SK-N-SH (cell line): Measurements from ENCODE around the gene SAMD8. TPM values are rescaled to one million over a fixed set of nuclear protein-coding genes. Genes with fewer than 3 reads are reported as not detected.

Source experiments
- CTCF ChIA-PET: fragments of 300-600, 350-600 bp; formaldehyde crosslinking; extraction: SDS; loops from one replicate; lab custom pipeline; 2021; lab: Yijun Ruan, JAX
- POLR2A ChIA-PET: fragments of 350-600 bp; sonication (Branson Sonifier 250); formaldehyde crosslinking; extraction: SDS; loops from one replicate; lab custom pipeline; 2020; ENCODE audit warnings: antibody characterized with exemption, inconsistent platforms; lab: Yijun Ruan, JAX
- DNase-seq: peaks from one replicate; pipeline ENCODE4 v3.0.0; 2012
- H2AFZ ChIP-seq: fragments of 200-600 bp; sonication (generic); 2 replicates; pipeline ENCODE4 v1.8.1; 2016; ENCODE audit warnings: antibody characterized with exemption, mild to moderate bottlenecking, low read depth
- H3F3A ChIP-seq: fragments of 200-600 bp; sonication (generic); replicated peaks from 2 replicates; pipeline ENCODE3; 2016; ENCODE audit warnings: antibody characterized with exemption, mild to moderate bottlenecking; ENCODE audit not compliant: insufficient read depth
- H3K27ac ChIP-seq, 2 experiments: fragments of 200-500 bp in 1 of 2; fragments of 200-600 bp in 1 of 2; sonication (Bioruptor generic) in 1 of 2; sonication (generic), shearing (Covaris generic) in 1 of 2; 2 replicates each; pipeline versions ENCODE4 v1.5.1 to v1.6.1; 2014 to 2016; ENCODE audit warnings: low read depth in 2 of 2, inconsistent platforms in 1 of 2, low read length in 1 of 2, mild to moderate bottlenecking in 1 of 2, mixed read lengths in 1 of 2
- H3K27me3 ChIP-seq: fragments of 200-600 bp; sonication (generic), shearing (Covaris generic); 2 replicates; pipeline ENCODE4 v1.6.1; 2016; ENCODE audit warnings: mixed run types; ENCODE audit not compliant: insufficient read depth
- H3K36me3 ChIP-seq, 2 experiments: fragments of 200-500 bp in 1 of 2; fragments of 200-600 bp in 1 of 2; sonication (Bioruptor generic) in 1 of 2; sonication (generic) in 1 of 2; replicated peaks in 1 of 2; 2 replicates each; pipeline versions ENCODE3 to v1.5.1; 2014 to 2016; ENCODE audit warnings: low read length in 1 of 2, mild to moderate bottlenecking in 1 of 2; ENCODE audit not compliant: insufficient read depth in 2 of 2, control insufficient read depth in 1 of 2
- H3K4me1 ChIP-seq, 2 experiments: fragments of 200-500 bp in 1 of 2; fragments of 200-600 bp in 1 of 2; sonication (Bioruptor generic) in 1 of 2; sonication (generic), shearing (Covaris generic) in 1 of 2; 2 replicates each; pipeline versions ENCODE4 v1.5.1 to v1.6.1; 2014 to 2016; ENCODE audit warnings: low read depth in 1 of 2, low read length in 1 of 2, mixed run types in 1 of 2; ENCODE audit not compliant: insufficient read depth in 2 of 2, control insufficient read depth in 1 of 2
- H3K4me2 ChIP-seq: fragments of 200-600 bp; sonication (generic), shearing (Covaris generic); 2 replicates; pipeline ENCODE4 v1.6.1; 2017; ENCODE audit warnings: mixed run types
- H3K4me3 ChIP-seq, 2 experiments: fragments of 200-500 bp in 1 of 2; fragments of 200-600 bp in 1 of 2; sonication (Bioruptor generic) in 1 of 2; sonication (generic), shearing (Covaris generic) in 1 of 2; 2 replicates each; pipeline versions ENCODE4 v1.5.1 to v1.8.1; 2014 to 2016; ENCODE audit warnings: low read depth in 2 of 2, inconsistent platforms in 1 of 2, low read length in 1 of 2, mild to moderate bottlenecking in 1 of 2, mixed read lengths in 1 of 2, moderate library complexity in 1 of 2
- H3K79me2 ChIP-seq: fragments of 200-600 bp; sonication (generic); 2 replicates; pipeline ENCODE4 v1.8.1; 2017; ENCODE audit warnings: mild to moderate bottlenecking; ENCODE audit not compliant: insufficient read depth
- H3K9ac ChIP-seq: fragments of 200-600 bp; sonication (generic); 2 replicates; pipeline ENCODE4 v1.6.1; 2017; ENCODE audit warnings: mixed run types
- H3K9me2 ChIP-seq: fragments of 200-600 bp; sonication (generic); 2 replicates; pipeline ENCODE4 v1.6.1; 2017; ENCODE audit warnings: mixed run types
- H3K9me3 ChIP-seq: fragments of 200-600 bp; sonication (generic); 2 replicates; pipeline ENCODE4 v1.6.1; 2017; ENCODE audit warnings: mixed run types, mild to moderate bottlenecking, moderate library complexity
- H4K20me1 ChIP-seq: fragments of 200-600 bp; sonication (generic); 2 replicates; pipeline ENCODE4 v1.6.1; 2017; ENCODE audit warnings: mild to moderate bottlenecking, mixed run types; ENCODE audit not compliant: insufficient read depth
- ELF1 ChIP-seq: IDR thresholded peaks from 2 replicates; pipeline ENCODE4 v1.4.0; 2012
- EP300 ChIP-seq, 2 experiments: IDR thresholded peaks; 2 replicates each; pipeline versions ENCODE4 v1.4.0 to v1.6.1; 2012; ENCODE audit warnings: borderline replicate concordance in 1 of 2, low read depth in 1 of 2, low read length in 1 of 2
- FOXM1 ChIP-seq: IDR thresholded peaks from 2 replicates; pipeline ENCODE4 v1.4.0; 2012; ENCODE audit warnings: low read depth, mild to moderate bottlenecking
- GATA2 ChIP-seq: sonication (generic); formaldehyde crosslinking; IDR thresholded peaks from 2 replicates; pipeline ENCODE4 v1.5.0; 2020; ENCODE audit warnings: mild to moderate bottlenecking, missing genetic modification reagents
- MEF2A ChIP-seq: IDR thresholded peaks from 2 replicates; pipeline ENCODE4 v1.4.0; 2012; ENCODE audit warnings: low read depth, borderline replicate concordance
- NFIC ChIP-seq: IDR thresholded peaks from 2 replicates; pipeline ENCODE4 v1.4.0; 2012; ENCODE audit warnings: borderline replicate concordance
- POLR2AphosphoS5 ChIP-seq: IDR thresholded peaks from 2 replicates; pipeline ENCODE4 v1.6.1; 2012; ENCODE audit warnings: low read depth, low read length
- RAD21 ChIP-seq: IDR thresholded peaks from 2 replicates; pipeline ENCODE4 v1.6.1; 2012; ENCODE audit warnings: mild to moderate bottlenecking, low read length
- RFX5 ChIP-seq: IDR thresholded peaks from 2 replicates; pipeline ENCODE4 v1.6.1; 2012; ENCODE audit warnings: mild to moderate bottlenecking, improper control_type of control experiment, low read length
- SIN3A ChIP-seq: IDR thresholded peaks from 2 replicates; pipeline ENCODE4 v1.6.1; 2012; ENCODE audit warnings: low read depth, mild to moderate bottlenecking, low read length, moderate library complexity, borderline replicate concordance
- SMC3 ChIP-seq: IDR thresholded peaks from 2 replicates; pipeline ENCODE4 v1.6.1; 2012; ENCODE audit warnings: low read depth, low read length, improper control_type of control experiment
- TAF1 ChIP-seq: IDR thresholded peaks from 2 replicates; pipeline ENCODE4 v1.6.1; 2012; ENCODE audit warnings: low read depth, mild to moderate bottlenecking, low read length, moderate library complexity, borderline replicate concordance
- TEAD4 ChIP-seq: IDR thresholded peaks from 2 replicates; pipeline ENCODE4 v1.4.0; 2012; ENCODE audit warnings: mild to moderate bottlenecking, borderline replicate concordance; ENCODE audit not compliant: insufficient read depth
- WGBS: methylation state at CpG from one replicate; pipeline ENCODE4 v1.1.6; 2017; ENCODE audit warnings: low lambda C conversion rate; 5-methylcytosine and 5-hydroxymethylcytosine counted together
- polyA plus RNA-seq, 3 experiments: library from polyadenylated mRNA; depleted of rRNA; stranded (reverse); fragments of >200 nt; gene quantifications; 2 replicates each; pipeline ENCODE4 v1.2.3, GENCODE V29; 2012
- TF ChIP-seq, protein P1 (sequence below): IDR thresholded peaks from 2 replicates; pipeline ENCODE4; 2012
- TF ChIP-seq, protein P2 (sequence below): IDR thresholded peaks from 2 replicates; pipeline ENCODE4 v1.6.1; 2012; ENCODE audit warnings: mild to moderate bottlenecking, low read depth, low read length, moderate library complexity
- TF ChIP-seq, protein P3 (sequence below): fragments of 150-350 bp; IDR thresholded peaks from 2 replicates; pipeline ENCODE4 v1.6.1; 2017; ENCODE audit warnings: antibody characterized with exemption, low read length, low read depth, borderline replicate concordance

The SAMD8 gene
- polyA plus RNA-seq, 1 of the 3 experiments (the other 2 are of a cell fraction) = 9.7 TPM

DNA sequence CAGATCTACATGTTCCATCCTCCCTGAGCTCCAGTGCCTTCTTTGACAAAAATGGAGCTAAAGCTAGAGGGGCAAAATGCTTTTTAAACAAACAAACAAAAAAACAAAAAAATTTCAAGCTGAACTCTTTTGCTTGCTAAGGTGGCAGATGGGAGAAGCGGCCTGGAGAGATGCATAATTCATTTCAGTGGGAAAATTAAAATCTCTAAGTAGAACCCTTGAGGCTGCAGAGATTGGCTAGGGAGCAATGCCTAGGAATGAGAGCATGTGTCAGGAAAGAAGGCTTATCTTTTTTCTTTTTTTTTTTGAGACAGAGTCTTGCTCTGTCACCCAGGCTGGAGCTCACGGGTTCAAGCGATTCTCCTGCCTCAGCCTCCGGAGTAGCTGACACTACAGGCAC is 46.4 kb upstream of the SAMD8 start:
- H3K9me3 ChIP-seq = no peaks in the 10 kb centered on the region
- DNase-seq = no peak
- TF ChIP-seq, protein P1, sequence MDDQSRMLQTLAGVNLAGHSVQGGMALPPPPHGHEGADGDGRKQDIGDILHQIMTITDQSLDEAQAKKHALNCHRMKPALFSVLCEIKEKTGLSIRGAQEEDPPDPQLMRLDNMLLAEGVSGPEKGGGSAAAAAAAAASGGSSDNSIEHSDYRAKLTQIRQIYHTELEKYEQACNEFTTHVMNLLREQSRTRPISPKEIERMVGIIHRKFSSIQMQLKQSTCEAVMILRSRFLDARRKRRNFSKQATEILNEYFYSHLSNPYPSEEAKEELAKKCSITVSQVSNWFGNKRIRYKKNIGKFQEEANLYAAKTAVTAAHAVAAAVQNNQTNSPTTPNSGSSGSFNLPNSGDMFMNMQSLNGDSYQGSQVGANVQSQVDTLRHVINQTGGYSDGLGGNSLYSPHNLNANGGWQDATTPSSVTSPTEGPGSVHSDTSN = no peak
- TF ChIP-seq RAD21 = no peak
- TF ChIP-seq ELF1 = no peak
- TF ChIP-seq, protein P2, sequence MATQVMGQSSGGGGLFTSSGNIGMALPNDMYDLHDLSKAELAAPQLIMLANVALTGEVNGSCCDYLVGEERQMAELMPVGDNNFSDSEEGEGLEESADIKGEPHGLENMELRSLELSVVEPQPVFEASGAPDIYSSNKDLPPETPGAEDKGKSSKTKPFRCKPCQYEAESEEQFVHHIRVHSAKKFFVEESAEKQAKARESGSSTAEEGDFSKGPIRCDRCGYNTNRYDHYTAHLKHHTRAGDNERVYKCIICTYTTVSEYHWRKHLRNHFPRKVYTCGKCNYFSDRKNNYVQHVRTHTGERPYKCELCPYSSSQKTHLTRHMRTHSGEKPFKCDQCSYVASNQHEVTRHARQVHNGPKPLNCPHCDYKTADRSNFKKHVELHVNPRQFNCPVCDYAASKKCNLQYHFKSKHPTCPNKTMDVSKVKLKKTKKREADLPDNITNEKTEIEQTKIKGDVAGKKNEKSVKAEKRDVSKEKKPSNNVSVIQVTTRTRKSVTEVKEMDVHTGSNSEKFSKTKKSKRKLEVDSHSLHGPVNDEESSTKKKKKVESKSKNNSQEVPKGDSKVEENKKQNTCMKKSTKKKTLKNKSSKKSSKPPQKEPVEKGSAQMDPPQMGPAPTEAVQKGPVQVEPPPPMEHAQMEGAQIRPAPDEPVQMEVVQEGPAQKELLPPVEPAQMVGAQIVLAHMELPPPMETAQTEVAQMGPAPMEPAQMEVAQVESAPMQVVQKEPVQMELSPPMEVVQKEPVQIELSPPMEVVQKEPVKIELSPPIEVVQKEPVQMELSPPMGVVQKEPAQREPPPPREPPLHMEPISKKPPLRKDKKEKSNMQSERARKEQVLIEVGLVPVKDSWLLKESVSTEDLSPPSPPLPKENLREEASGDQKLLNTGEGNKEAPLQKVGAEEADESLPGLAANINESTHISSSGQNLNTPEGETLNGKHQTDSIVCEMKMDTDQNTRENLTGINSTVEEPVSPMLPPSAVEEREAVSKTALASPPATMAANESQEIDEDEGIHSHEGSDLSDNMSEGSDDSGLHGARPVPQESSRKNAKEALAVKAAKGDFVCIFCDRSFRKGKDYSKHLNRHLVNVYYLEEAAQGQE = no peak
- TF ChIP-seq, protein P3, sequence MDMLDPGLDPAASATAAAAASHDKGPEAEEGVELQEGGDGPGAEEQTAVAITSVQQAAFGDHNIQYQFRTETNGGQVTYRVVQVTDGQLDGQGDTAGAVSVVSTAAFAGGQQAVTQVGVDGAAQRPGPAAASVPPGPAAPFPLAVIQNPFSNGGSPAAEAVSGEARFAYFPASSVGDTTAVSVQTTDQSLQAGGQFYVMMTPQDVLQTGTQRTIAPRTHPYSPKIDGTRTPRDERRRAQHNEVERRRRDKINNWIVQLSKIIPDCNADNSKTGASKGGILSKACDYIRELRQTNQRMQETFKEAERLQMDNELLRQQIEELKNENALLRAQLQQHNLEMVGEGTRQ = no peak
- no peak for TF ChIP-seq TAF1
- no peak for TF ChIP-seq MEF2A
- TF ChIP-seq RFX5 = no peak
- no peak for TF ChIP-seq TEAD4
- TF ChIP-seq SMC3 = no peak
- TF ChIP-seq GATA2 (CRISPR knock-in tag) = no peak
- no peak for TF ChIP-seq FOXM1
- no peak for TF ChIP-seq EP300 (IDR thresholded peaks at IDR 0.05; ENCODE audit: borderline replicate concordance in 1 of 2, low read depth in 1 of 2, low read length in 1 of 2)
- no peak for TF ChIP-seq POLR2AphosphoS5
- no peak for TF ChIP-seq NFIC
- no peak for TF ChIP-seq SIN3A
- no peaks in the 10 kb centered on the region for H3K79me2 ChIP-seq
- H3F3A ChIP-seq = no peaks in the 10 kb centered on the region
- no peaks in the 10 kb centered on the region for H3K9me2 ChIP-seq
- no peak overlapping the region for H3K27ac ChIP-seq
- no peak overlapping the region for H2AFZ ChIP-seq
- H3K27me3 ChIP-seq = no peaks in the 10 kb centered on the region
- over 99% methylated on average over 4 of the region's 4 CpGs for WGBS
- no peaks in the 10 kb centered on the region for H4K20me1 ChIP-seq
- H3K4me3 ChIP-seq = no peak overlapping the region
- H3K9ac ChIP-seq = no peak overlapping the region
- peaks cover 0 to 8% of the 10 kb centered on the region in 2 experiments; a peak in 1 of 4 replicates for H3K4me1 ChIP-seq
- ChIA-PET CTCF (no interaction called here), POLR2A (no interaction called here)
- H3K36me3 ChIP-seq = no peaks in the 10 kb centered on the region
- H3K4me2 ChIP-seq = no peak overlapping the region
